ENCODE data around the gene WWOX. TPM values are rescaled to one million over a fixed set of nuclear protein-coding genes. Genes with fewer than 3 reads are reported as not detected.

The WWOX gene
- total RNA-seq, 1 experiment from 2014 or later: 15.6 TPM

- no peaks in the 10 kb centered on the region; the same call in none of the 2 replicates for H3K27me3 Mint-ChIP-seq (ENCODE audit: low read depth)
- Histone ChIP-seq H3K4me1 (ENCODE audit: insufficient read depth, low read length) (no peaks in the 10 kb centered on the region), H3K18ac (ENCODE audit: insufficient read length, low read depth, low read length) (no peak overlapping the region), H3K23ac (ENCODE audit: insufficient read length, low read depth, low read length) (no peak overlapping the region), H2AFZ (ENCODE audit: low read length) (no peak overlapping the region), H3K14ac (ENCODE audit: insufficient read depth, low read length) (no peak overlapping the region), H3T11ph (ENCODE audit: low read length) (no peak overlapping the region), H4K20me1 (ENCODE audit: control insufficient read depth, insufficient read depth, insufficient read length) (no peaks in the 10 kb centered on the region), H2BK120ac (ENCODE audit: low read depth, low read length, poor library complexity, severe bottlenecking) (no peak overlapping the region), H4K91ac (ENCODE audit: insufficient read length, low read depth, low read length) (no peak overlapping the region), H2BK20ac (ENCODE audit: low read depth, low read length, poor library complexity, severe bottlenecking) (no peak overlapping the region), H3K23me2 (ENCODE audit: insufficient read length, low read depth, low read length, poor library complexity, severe bottlenecking) (no peaks in the 10 kb centered on the region), H3K56ac (ENCODE audit: insufficient read length, low read depth, low read length) (no peak overlapping the region), H3K4me2 (ENCODE audit: insufficient read depth, insufficient read length, low read length) (no peak overlapping the region), H4K8ac (replicated peaks; ENCODE audit: insufficient read length, low read depth, low read length) (no peak overlapping the region), H2BK15ac (ENCODE audit: low read depth, low read length) (no peak overlapping the region), H3K9ac (ENCODE audit: extremely low read depth, insufficient read length, low read length) (no peak overlapping the region), H2BK5ac (ENCODE audit: insufficient read length, low read length) (no peak overlapping the region), H3K79me2 (ENCODE audit: insufficient read depth, low read length) (no peaks in the 10 kb centered on the region), H4K5ac (ENCODE audit: insufficient read length, low read depth, low read length) (no peak overlapping the region), H3K27ac (ENCODE audit: insufficient read length, low read depth, low read length) (no peak overlapping the region), H2AK5ac (ENCODE audit: insufficient read length, low read length) (no peak overlapping the region), H3K27me3 (ENCODE audit: insufficient read depth, low read length) (no peaks in the 10 kb centered on the region), H3K9me3 (ENCODE audit: control insufficient read depth, low read depth, low read length) (no peaks in the 10 kb centered on the region), H3K4ac (ENCODE audit: low read depth, low read length) (no peak overlapping the region), H3K79me1 (ENCODE audit: insufficient read depth, low read depth, low read length, poor library complexity, severe bottlenecking) (no peaks in the 10 kb centered on the region), H2BK12ac (ENCODE audit: insufficient read length, low read depth, low read length) (no peak overlapping the region)
- DNase-seq: no peak
- H3K4me3 Mint-ChIP-seq: no peak overlapping the region
- TF ChIP-seq, protein P1, sequence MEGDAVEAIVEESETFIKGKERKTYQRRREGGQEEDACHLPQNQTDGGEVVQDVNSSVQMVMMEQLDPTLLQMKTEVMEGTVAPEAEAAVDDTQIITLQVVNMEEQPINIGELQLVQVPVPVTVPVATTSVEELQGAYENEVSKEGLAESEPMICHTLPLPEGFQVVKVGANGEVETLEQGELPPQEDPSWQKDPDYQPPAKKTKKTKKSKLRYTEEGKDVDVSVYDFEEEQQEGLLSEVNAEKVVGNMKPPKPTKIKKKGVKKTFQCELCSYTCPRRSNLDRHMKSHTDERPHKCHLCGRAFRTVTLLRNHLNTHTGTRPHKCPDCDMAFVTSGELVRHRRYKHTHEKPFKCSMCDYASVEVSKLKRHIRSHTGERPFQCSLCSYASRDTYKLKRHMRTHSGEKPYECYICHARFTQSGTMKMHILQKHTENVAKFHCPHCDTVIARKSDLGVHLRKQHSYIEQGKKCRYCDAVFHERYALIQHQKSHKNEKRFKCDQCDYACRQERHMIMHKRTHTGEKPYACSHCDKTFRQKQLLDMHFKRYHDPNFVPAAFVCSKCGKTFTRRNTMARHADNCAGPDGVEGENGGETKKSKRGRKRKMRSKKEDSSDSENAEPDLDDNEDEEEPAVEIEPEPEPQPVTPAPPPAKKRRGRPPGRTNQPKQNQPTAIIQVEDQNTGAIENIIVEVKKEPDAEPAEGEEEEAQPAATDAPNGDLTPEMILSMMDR (conservative IDR thresholded peaks at IDR 0.05): no peak
- no peaks in the 10 kb centered on the region for H3K36me3 Mint-ChIP-seq (ENCODE audit: insufficient read depth in 1 of 3, low read depth in 3 of 3)
- no peaks in the 10 kb centered on the region for H3K9me3 Mint-ChIP-seq
- peaks cover 12 to 14% of the 10 kb centered on the region in 2 experiments; a peak in 3 of 4 replicates for H3K4me1 Mint-ChIP-seq
- H3K27ac Mint-ChIP-seq: no peak overlapping the region
- WGBS (ENCODE audit: extremely low coverage, insufficient read length, low lambda C conversion rate): no CpG with 5 or more reads among the region's 7 CpGs
Observed at GRCh38 chr16:78509965-78510364, 410.5 kb downstream of the WWOX start.
